Activated T-helper 9 cell treated with anti-CD3 and anti-CD28 coated beads, Interleukin-2, amount 50 U/mL, for 16 hours (primary cell): ENCODE results near the gene UGT2A2.
"Not testable (repeated sequence)": the region's sequence is repeated elsewhere in the genome, so short reads cannot be mapped to it uniquely, and the experiment has no call there.

Experiments used
- DNase-seq: peaks from one replicate; pipeline ENCODE4 v3.0.0-alpha.2; 2020; ENCODE audit warnings: low read depth

UGT2A2 gene

GRCh38 chr4:69639542-69639941, at the start of gene UGT2A2:
Gene UGT2A2 (minus strand): TSS chr4:69639642. CDS start chr4:69639640, 2 bp downstream.
- no peak for DNase-seq

GRCh38 chr4:69684804-69685203, 45.4 kb upstream of the UGT2A2 start:
- DNase-seq = no peak

GRCh38 chr4:69668680-69669079, 29.2 kb upstream of the UGT2A2 start:
- DNase-seq = no peak

GRCh38 chr4:69664009-69664408, 24.6 kb upstream of the UGT2A2 start:
- not testable (repeated sequence) for DNase-seq

DNA sequence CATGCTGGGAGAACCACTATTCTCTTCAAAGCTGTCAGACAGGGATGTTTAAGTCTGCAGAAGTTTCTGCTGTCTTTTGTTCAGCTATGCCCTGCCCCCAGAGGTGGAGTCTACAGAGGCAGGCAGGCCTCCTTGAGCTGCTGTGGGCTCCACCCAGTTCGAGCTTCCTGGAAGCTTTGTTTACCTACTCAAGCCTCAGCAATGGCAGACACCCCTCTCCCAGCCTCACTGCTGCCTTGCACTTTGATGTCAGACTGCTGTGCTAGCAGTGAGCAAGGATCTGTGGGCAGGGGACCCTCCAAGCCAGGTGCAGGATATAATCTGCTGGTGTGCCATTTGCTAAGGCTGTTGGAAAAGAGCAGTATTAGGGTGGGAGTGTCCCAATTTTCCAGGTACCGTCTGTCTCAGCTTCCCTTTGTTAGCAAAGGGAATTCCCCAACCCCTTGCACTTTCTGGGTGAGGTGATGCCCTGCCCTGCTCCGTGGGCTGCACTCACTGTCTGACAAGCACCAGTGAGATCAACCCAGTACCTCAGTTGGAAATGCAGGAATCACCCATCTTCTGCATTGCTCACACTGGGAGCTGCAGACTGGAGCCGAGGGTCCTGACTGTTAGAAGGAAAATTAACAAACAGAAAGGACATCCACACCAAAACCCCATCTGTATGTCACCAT, 21.8 kb upstream of the UGT2A2 start:
- not testable (repeated sequence) for DNase-seq

GRCh38 chr4:69658133-69658532, 18.7 kb upstream of the UGT2A2 start:
- DNase-seq = no peak

DNA sequence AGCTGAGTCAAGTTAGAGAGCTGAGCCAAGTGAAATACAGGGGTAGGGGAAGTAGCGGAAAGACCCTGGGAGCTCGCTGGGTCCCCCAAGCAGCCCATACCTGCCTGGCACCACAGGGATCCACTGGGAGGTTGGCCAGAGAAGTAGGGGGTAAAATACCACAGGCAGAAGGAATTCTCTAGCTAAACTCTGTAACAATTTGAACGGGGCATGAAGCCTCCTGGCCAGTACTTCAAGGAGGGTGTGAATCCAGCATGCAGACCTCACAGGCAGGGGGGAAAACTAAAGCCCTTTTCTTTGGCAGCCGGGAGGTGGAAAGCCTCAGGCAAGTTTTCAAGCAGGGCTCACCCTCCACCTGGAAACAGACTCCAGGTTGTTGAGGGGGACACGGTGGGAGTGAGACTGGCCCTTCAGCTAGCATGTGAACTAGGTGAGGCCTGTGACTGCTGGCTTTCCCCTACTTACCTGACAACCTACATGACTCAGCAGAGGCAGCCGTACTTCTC, 17.3 kb upstream of the UGT2A2 start:
- no peak for DNase-seq

GRCh38 chr4:69653147-69653546, 13.7 kb upstream of the UGT2A2 start, which contains the start of gene UGT2A1:
Gene UGT2A1 (minus strand): TSS chr4:69653247. CDS start chr4:69647644, 5,603 bp downstream.
- no peak for DNase-seq

- no peak for DNase-seq
Observed at GRCh38 chr4:69650872-69651271, 11.4 kb upstream of the UGT2A2 start.

- no peak for DNase-seq
Observed at GRCh38 chr4:69649629-69650028, 10.2 kb upstream of the UGT2A2 start.

- DNase-seq = no peak
Observed at GRCh38 chr4:69649207-69649606, 9.8 kb upstream of the UGT2A2 start.

DNA sequence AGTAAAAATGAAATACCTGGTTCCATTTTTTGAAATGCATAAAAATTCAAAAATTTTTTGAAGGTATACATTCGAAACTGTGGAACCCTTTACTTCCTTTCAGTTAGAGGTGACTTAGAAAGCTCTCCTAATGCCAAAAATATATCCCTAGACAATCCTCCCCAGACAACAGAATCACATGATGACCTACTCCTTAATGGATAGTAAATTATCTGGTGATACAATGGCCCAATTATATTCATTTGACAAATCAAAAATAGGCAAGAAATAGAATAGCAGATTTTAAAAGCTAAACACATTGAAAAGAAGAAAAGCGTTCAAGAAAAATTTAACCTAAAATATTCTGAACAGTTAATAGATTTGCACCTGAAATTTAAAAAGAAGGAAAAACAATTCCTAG, 3.5 kb upstream of the UGT2A2 start:
- DNase-seq = no peak

- DNase-seq = no peak
Observed at GRCh38 chr4:69640289-69640688, 847 bp upstream of the UGT2A2 start.

DNA sequence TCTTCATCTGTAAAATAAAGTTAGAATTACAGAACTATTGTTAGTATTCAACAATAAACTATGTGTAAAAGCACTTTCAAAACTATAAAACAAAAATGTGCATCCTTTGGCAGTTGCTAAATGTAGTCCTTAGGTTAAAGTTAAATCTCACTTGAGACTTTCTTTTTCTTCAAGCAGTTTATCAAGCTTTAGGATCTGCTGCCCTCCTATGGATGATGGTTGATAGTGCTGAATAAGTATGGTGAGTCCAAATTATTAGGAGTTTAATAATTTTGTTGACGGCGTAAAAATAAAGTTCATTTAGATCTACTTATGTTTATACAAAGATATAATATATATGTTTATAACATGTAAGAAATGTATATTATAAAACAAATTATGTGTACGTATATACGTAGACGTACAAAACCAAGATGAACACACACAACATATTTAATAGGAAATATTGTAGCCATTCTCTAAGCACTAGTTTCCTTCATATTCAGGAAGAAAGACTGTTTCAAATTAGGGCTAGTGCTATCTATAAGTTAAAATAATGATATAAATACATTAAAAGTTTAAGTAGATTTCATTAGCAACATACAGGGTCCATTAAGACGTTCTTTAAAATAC, 22.3 kb downstream of the UGT2A2 start:
- no peak for DNase-seq

DNA sequence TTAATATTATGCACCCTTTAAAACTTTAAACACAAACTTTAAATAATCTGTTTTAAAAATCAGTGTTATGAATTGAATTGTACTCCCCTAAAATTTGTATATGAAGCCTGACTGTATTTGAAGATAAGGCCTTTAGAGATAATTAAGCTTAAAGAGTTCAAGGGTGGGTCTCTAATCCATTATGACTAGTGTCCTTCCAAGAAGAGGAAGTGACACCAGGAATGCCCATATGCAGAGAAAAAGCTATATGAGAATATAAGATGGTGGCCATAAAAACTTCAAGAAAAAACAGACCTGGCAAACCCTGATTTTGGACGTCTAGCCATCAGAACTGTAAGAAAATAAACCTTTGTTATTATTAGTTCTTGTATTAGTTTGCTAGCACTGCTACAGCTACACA, 29.0 kb downstream of the UGT2A2 start:
- no peak for DNase-seq

GRCh38 chr4:69601065-69601464, 38.4 kb downstream of the UGT2A2 start:
- no peak for DNase-seq

DNA sequence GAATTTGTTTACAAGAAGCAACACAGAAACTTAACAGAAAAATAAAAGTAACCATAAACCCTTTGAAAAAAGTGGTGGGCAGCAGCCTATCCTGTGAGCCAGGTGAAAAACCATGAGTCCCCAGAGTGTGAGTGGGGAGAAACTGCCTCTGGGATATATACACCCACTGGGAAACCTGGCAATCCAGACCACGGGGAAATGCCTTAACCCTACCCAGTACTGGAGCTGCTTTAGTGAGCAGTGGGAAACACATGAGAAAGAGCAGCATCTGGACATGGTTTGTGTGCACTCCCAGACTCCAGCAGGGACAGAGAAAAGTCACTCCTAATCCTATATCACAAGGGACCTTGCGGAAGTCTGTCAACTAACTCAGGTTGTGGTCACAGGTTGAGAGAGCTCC, 39.4 kb downstream of the UGT2A2 start:
- DNase-seq = no peak

DNA sequence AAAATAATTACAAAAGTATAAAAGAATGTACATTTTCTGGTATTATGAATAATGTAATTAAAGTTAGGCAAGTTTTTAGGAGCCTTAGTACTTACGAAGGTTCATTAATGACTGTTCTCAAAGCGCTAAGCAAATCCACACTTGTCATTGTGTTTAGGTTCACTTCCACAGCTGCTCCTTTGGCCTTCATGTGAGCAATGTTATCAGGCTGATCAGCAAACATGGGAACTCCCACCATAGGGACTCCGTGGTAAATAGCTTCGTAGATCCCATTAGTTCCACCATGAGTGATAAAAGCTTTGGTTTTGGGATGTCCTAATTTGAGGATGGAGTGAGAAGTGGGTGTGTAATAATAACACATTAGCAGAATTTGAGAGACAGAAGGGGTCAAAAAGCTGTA, 45.1 kb downstream of the UGT2A2 start:
- no peak for DNase-seq

- DNase-seq = no peak
Observed at GRCh38 chr4:69591364-69591763, 48.1 kb downstream of the UGT2A2 start.

- DNase-seq = no peak
Observed at GRCh38 chr4:69589884-69590283, 49.6 kb downstream of the UGT2A2 start.

DNA sequence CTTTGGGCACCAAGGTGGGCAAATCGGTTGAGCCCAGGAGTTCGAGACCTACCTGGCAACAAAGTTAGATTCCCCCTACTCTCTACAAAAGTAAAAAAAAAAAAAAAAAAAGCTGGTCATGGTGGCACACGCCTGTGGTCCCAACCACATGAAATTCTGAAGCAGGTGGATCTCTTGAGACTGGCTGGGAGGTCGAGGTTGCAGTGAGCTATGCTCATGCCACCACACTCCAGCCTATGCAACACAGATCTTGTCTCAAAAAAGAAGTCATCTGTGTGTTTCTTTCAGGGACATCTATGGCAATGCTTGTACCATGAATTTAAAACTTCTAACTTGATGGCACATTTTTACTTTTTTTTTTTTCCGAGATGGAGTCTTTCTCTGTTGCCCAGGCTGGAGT, 55.3 kb downstream of the UGT2A2 start:
- DNase-seq = no peak

DNA sequence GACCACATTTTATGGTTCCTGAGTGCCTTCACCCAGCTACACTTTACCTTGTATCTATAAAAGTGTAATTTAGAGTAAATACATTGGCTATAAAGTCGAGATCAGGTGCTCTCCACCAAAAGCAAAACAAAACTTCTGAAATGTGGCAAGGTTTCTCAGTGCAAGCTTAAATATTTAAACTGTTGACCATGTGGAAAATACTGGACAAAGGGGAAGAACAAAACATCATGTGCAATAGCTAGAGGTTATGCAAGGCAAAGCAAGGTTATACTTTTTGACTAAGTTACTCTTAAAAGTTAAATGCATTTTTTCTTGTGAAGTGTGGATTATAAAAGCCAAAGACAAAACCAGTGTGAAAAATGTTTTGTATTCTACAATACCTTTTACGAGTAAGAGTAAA, 55.9 kb downstream of the UGT2A2 start:
- DNase-seq = no peak

DNA sequence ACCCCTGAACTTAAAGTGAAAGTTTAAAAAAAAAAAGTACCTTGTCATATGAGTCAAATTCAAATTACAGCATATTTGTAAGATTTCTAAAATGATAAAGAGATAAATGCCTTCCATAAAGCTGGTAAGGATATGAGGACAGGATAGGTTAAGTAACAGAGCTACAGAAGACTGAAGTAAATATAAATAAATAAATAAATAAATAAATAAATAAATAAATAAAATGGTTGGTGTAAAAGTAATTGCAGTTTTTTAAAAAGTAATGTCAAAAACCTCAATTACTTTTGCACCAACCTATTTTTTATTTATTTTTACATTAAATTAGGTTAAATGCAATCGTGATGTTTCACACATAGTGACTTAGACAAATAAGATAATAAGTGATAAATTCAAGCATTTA, 62.2 kb downstream of the UGT2A2 start:
- no peak for DNase-seq
